Esophagus muscularis mucosa (tissue), 4 donors: ENCODE data around the gene VPS9D1. TPM values are rescaled to one million over a fixed set of nuclear protein-coding genes. Genes with fewer than 3 reads are reported as not detected.

ENCODE experiments used
- DNase-seq: peaks from one replicate; pipeline ENCODE4 v3.0.0-alpha.2; 2017; ENCODE audit errors: extremely low spot score
- H3K27ac ChIP-seq, 4 donors: fragments of 200-600 bp; sonication (generic); replicated peaks in 1 of 4; 1 replicate in 3 of 4; 2 replicates in 1 of 4; pipeline ENCODE4 v1.5.1; 2016 to 2019; ENCODE audit warnings: mild to moderate bottlenecking in 1 of 4
- H3K27me3 ChIP-seq, 4 donors: fragments of 200-600 bp; sonication (generic); one replicate each; pipeline versions ENCODE4 v1.5.1 to v1.6.0; 2016 to 2019
- H3K36me3 ChIP-seq, 4 donors: fragments of 200-600 bp; sonication (generic); one replicate each; pipeline ENCODE4 v1.5.1; 2016 to 2019
- H3K4me1 ChIP-seq, 4 donors: fragments of 200-600 bp; sonication (generic); one replicate each; pipeline ENCODE4 v1.5.1; 2016 to 2019
- H3K4me3 ChIP-seq, 4 donors: fragments of 200-600 bp; sonication (generic); 1 replicate in 2 of 4; 2 replicates in 2 of 4; pipeline ENCODE4 v1.5.1; 2016 to 2019; ENCODE audit warnings: mild to moderate bottlenecking in 4 of 4, moderate library complexity in 1 of 4
- H3K9me3 ChIP-seq, 4 donors: fragments of 200-600 bp; sonication (generic); 1 replicate in 3 of 4; 2 replicates in 1 of 4; pipeline ENCODE4 v1.5.1; 2016 to 2019
- EP300 ChIP-seq: sonication (generic); formaldehyde crosslinking; IDR thresholded peaks from one replicate; pipeline ENCODE4 v1.6.1; 2017; ENCODE audit warnings: antibody characterized with exemption
- POLR2A ChIP-seq: fragments of 450-650 bp; IDR thresholded peaks from one replicate; pipeline ENCODE4 v1.6.1; 2017; ENCODE audit warnings: antibody characterized with exemption, moderate library complexity, mild to moderate bottlenecking, low read depth
- POLR2AphosphoS5 ChIP-seq, 2 donors: sonication (generic); formaldehyde crosslinking; IDR thresholded peaks; one replicate each; pipeline ENCODE4 v1.6.1; 2017; ENCODE audit warnings: antibody characterized with exemption in 2 of 2
- WGBS: methylation state at CpG from one replicate; pipeline ENCODE4 v1.1.5; 2018; 5-methylcytosine and 5-hydroxymethylcytosine counted together
- intact Hi-C: fragments of 100-400 bp; cut with DNase I; formaldehyde crosslinking; loops from one replicate; pipeline ENCODE4 v1.15.1; 2023
- total RNA-seq, 4 donors: library from RNA; depleted of rRNA; stranded (reverse); fragments of >200 nt; gene quantifications; one replicate each; pipeline versions ENCODE4 v1.1.0 to v1.2.1, GENCODE V29; 2016
- TF ChIP-seq, protein P1 (sequence below), 3 experiments: fragments of 200-600 bp in 2 of 3; fragments of 450-650 bp in 1 of 3; sonication (generic) in 2 of 3; IDR thresholded peaks; one replicate each; pipeline ENCODE4 v1.5.1; 2017 to 2019; ENCODE audit warnings: antibody characterized with exemption in 3 of 3, mild to moderate bottlenecking in 2 of 3, moderate library complexity in 1 of 3

VPS9D1 gene
- total RNA-seq, 4 donors from 2014 or later, result 4.6 to 10.2 (median 7.1) TPM

DNA sequence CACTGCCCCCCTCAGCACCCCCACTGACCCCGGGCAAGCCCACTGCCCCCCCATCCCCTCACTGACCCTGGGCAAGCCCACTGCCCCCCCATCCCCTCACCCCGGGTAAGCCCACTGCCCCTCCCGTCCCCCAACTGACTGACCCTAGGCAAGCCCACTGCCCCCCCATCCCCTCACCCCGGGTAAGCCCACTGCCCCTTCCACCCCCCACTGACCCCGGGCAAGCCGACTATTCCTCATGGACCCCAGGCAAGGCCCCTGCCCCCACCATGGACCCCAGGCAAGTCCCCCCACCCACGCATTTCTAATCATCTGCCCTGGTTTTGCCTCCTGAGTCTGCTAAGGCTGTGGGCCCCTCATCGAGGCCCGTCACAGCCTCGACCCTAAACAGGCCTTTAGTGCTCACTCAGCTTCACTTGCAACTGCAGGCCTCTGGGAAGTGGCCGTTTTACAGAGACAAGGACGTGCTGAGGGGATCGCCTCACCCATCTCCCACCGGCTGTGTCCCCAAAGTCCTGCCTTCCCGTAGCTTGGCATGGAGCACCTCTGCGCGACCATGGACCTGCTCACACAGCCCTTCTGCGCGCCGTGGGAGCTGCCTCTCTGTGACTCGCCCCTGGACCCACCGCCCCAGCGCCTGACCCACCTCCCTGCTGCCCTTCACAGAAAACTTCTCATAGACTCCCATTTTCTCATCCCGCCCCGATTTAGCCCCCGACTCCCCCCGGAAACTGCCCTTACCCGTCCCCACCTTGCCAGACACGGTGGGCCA, 3.6 kb downstream of the VPS9D1 start:
- no peak for DNase-seq
- TF ChIP-seq POLR2AphosphoS5 (IDR thresholded peaks at IDR 0.05), result no peak
- TF ChIP-seq, protein P1, sequence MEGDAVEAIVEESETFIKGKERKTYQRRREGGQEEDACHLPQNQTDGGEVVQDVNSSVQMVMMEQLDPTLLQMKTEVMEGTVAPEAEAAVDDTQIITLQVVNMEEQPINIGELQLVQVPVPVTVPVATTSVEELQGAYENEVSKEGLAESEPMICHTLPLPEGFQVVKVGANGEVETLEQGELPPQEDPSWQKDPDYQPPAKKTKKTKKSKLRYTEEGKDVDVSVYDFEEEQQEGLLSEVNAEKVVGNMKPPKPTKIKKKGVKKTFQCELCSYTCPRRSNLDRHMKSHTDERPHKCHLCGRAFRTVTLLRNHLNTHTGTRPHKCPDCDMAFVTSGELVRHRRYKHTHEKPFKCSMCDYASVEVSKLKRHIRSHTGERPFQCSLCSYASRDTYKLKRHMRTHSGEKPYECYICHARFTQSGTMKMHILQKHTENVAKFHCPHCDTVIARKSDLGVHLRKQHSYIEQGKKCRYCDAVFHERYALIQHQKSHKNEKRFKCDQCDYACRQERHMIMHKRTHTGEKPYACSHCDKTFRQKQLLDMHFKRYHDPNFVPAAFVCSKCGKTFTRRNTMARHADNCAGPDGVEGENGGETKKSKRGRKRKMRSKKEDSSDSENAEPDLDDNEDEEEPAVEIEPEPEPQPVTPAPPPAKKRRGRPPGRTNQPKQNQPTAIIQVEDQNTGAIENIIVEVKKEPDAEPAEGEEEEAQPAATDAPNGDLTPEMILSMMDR (IDR thresholded peaks at IDR 0.05), result no peak
- no peak for TF ChIP-seq POLR2A
- no peak for TF ChIP-seq EP300
- H3K27ac ChIP-seq, result no peak overlapping the region
- H3K36me3 ChIP-seq, result peaks cover 0 to 9% (median 3%) of the 10 kb centered on the region in 4 donors
- no peak overlapping the region for H3K4me3 ChIP-seq
- peaks cover 11 to 32% (median 22%) of the 10 kb centered on the region in 4 donors for H3K4me1 ChIP-seq
- intact Hi-C loops, result no loop called here
- no peaks in the 10 kb centered on the region for H3K9me3 ChIP-seq
- WGBS, result 88% methylated on average over 19 of the region's 29 CpGs
- peaks cover 0 to 12% (median 2%) of the 10 kb centered on the region in 4 donors for H3K27me3 ChIP-seq

DNA sequence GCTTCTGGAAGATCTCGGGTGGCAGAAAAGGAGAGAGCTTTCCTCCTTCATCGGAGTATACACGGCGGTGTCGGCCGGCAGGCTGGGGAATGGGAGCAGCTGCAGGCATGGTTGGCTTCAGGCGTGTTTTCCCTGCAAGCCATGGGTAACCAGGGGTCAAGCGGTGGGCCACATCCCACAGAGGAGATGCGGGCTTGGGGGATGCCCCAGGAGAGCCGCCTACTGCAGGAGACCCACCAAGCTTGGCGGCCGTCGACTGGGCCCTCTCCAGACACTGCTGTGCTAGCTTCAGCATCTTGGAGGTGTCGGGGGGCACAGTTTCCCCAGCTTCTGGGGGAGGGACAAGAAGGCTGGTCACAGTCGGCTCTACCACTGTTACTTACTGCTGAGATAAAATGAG, 4.2 kb downstream of the VPS9D1 start:
- WGBS, result 91% methylated on average over 14 of the region's 15 CpGs
- DNase-seq, result no peak
- TF ChIP-seq POLR2A (no peak), EP300 (no peak), POLR2AphosphoS5 (IDR thresholded peaks at IDR 0.05) (no peak)
- TF ChIP-seq, protein P1 (IDR thresholded peaks at IDR 0.05), result no peak
- Histone ChIP-seq H3K4me3 (no peak overlapping the region), H3K27ac (no peak overlapping the region), H3K27me3 (peaks cover 0 to 18% (median 3%) of the 10 kb centered on the region in 4 donors), H3K36me3 (peaks cover 0 to 9% (median 3%) of the 10 kb centered on the region in 4 donors), H3K9me3 (no peaks in the 10 kb centered on the region), H3K4me1 (peaks cover 8 to 32% (median 25%) of the 10 kb centered on the region in 4 donors)
- intact Hi-C loops, result no loop called here

DNA sequence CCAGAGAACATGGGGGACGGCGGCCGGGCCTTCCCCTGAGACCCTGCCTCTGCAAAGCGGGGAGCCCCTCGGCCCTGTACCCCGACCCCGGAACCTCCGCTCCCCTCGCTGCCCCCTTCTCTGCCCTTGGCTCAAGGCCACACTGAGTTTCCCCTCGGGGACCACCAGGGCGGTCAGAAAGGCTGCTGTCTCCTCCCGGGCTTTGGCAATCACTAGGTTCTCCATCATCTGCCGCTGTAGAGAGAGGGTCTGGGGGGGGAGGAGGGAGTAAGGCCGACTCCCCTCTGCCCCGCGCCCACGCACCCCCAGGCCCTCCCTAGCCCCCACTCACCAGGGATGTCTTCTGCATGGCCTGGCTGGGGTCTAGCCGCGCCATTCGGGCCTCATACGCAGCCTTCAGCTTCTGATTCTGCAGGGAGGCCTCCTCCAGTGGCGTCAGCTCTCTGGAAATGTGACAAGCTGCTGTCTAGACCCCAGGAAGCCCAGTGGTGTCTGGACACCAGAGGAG, 8.4 kb downstream of the VPS9D1 start:
- H3K36me3 ChIP-seq, result peaks cover 0 to 16% (median 5%) of the 10 kb centered on the region in 4 donors
- WGBS, result no CpG with 5 or more reads among the region's 22 CpGs

DNA sequence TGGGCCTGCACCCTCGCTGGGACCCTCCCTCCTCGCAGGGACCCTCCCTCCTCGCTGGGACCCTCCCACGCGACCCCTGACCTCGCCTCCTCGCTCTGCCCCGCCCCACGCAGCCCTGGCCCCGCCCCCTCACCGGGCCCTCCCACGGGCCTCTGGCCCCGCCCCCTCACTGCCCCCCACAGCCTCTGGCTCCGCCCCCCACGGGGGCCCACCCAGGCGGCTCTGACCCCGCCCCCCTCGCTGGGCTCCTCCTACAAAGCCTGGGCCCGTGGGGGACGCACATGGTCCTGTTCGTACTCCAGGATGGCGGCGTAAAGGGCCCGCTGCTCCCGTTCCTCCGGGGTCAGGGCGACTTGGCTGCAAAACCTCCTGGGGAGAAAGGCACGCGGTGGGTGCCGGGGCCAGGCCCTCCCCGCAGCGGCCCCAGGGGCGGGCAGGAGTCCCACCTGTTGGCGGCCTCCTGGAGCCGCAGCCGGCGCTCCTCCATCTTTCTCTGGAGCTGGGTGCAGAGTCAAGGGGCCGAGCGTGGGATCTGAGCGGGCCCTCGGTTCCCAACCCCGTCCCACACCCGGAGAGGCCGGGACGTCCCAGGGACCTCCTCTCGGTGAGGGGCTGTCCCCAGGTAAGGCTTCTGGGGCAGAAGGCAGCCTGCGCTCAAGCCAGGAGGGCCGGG, 9.0 kb downstream of the VPS9D1 start:
- Histone ChIP-seq H3K9me3 (no peaks in the 10 kb centered on the region), H3K27me3 (peaks cover 0 to 18% (median 3%) of the 10 kb centered on the region in 4 donors), H3K36me3 (peaks cover 0 to 16% (median 6%) of the 10 kb centered on the region in 4 donors), H3K4me3 (peak overlapping the region; percentile 15 to 41 (median 22)), H3K4me1 (peaks cover 0 to 17% (median 13%) of the 10 kb centered on the region in 4 donors), H3K27ac (no peak overlapping the region)
- TF ChIP-seq EP300 (no peak), POLR2A (no peak), POLR2AphosphoS5 (IDR thresholded peaks at IDR 0.05) (no peak)
- TF ChIP-seq, protein P1 (IDR thresholded peaks at IDR 0.05), result no peak
- intact Hi-C loops, result no loop called here
- 6% methylated on average over 25 of the region's 48 CpGs for WGBS
- DNase-seq, result no peak

More for the DNA sequence above, 8.4 kb downstream of the VPS9D1 start:
- Histone ChIP-seq H3K4me3 (peak overlapping the region in 3 of 4 donors; percentile 18 to 41 (median 27)), H3K9me3 (no peaks in the 10 kb centered on the region), H3K27ac (no peak overlapping the region), H3K27me3 (peaks cover 0 to 18% (median 3%) of the 10 kb centered on the region in 4 donors), H3K4me1 (peaks cover 0 to 17% (median 13%) of the 10 kb centered on the region in 4 donors)
- intact Hi-C loops, result no loop called here
- TF ChIP-seq, protein P1 (IDR thresholded peaks at IDR 0.05), result no peak
- no peak for TF ChIP-seq POLR2AphosphoS5 (IDR thresholded peaks at IDR 0.05)
- no peak for TF ChIP-seq EP300
- no peak for TF ChIP-seq POLR2A
- DNase-seq, result no peak
